GM19238 (cell line): ENCODE results near the gene TSPAN3.
A peak's percentile ranks its signal among the peaks of the same experiment; 100 is the strongest.

Experiments used
- DNase-seq: peaks from one replicate; pipeline ENCODE4 v3.0.0; 2011; ENCODE audit warnings: low spot score; ENCODE audit not compliant: insufficient read length

Gene TSPAN3

DNA sequence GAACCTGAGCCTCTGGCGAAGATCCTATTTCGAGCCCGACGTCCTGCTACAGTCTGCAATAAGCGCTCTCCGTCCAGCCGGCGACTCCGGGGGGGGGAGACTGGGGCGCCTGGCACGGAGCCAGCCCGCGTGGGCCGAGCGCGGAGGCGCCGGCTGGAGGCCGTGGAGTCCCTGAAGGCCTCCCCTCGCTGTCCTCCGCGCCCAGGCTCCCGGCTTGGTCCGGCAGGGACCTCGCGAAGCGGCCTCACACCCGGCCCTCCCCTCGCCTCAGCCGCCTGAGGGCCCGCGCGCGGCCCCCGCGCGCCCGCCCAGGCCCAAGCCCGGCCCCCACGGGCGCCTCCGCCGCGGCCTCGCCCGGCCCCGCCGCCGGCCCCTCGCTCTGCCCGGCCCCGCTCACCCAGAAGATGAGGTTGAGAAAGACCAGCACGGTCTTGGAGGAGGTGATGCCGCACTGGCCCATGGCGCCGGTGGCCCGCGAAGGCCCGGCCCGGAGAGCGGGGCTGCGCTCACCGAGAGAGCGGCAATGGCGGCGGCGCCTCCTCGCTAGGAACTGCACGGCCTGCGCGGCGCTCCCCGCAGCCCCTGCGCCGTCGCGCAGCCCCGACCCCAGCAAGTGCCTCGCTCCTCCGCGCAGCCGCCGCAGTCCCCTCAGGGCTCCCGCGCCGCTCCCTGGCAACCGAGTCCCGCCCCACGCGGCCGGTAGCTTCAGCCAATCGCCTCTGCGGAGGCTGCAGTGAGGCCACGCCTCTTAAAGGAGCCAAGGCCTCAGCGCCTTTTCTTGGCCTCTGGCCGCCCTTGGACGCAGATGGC is at the start of gene TSPAN3:
Gene TSPAN3, minus strand, starts transcription at position 615 of the 810 bp plus-strand sequence. Its CDS starts 155 bp downstream, at position 460.
- DNase-seq, result peak; percentile 92

GRCh38 chr15:77120576-77120975 is 49.7 kb upstream of the TSPAN3 start:
- no peak for DNase-seq

GRCh38 chr15:77119446-77119845 is 48.5 kb upstream of the TSPAN3 start:
- DNase-seq, result no peak

GRCh38 chr15:77118882-77119321 is 48.0 kb upstream of the TSPAN3 start:
- peak; percentile 20 for DNase-seq

DNA sequence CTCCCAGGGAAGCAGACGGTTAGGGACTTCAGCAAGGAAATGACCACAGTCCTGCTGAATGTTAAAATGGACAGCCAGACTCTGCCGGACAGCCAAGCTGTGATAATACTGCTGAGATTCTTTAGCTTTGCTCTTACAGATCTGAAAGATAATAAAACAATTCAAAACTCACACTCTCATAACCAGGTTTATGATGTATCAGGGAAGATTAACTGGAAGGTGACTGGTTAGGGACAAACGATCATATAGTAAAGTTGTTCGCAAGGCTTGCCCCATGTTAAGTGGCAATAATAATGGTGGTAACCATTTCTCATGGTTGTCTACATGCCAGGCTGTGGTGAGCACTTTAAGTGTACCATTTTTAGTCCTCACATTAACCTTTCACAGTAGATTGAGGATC is 44.3 kb upstream of the TSPAN3 start:
- no peak for DNase-seq

GRCh38 chr15:77112838-77113504 is 42.1 kb upstream of the TSPAN3 start:
- no peak for DNase-seq

DNA sequence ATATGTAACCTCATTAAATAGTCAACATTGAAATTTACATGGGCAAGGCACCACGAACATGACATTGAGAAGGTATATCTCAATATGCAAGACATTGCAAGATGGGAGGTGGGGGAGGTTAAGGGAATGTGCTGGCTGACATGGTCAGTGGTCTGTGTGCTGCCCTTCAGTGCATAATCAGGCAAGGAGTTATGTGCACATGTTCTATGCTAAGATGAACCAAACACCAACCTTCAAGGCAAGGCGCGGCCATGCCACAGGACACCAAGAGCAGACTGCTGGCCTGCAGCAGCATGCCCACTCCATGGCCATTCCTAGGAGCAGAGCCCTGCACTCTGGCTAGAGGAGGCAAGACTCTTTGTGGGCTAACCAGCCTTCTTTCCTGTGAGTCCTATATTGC is 40.9 kb upstream of the TSPAN3 start:
- no peak for DNase-seq

GRCh38 chr15:77107531-77108355 is 36.8 kb upstream of the TSPAN3 start:
- peak; percentile 27 for DNase-seq

DNA sequence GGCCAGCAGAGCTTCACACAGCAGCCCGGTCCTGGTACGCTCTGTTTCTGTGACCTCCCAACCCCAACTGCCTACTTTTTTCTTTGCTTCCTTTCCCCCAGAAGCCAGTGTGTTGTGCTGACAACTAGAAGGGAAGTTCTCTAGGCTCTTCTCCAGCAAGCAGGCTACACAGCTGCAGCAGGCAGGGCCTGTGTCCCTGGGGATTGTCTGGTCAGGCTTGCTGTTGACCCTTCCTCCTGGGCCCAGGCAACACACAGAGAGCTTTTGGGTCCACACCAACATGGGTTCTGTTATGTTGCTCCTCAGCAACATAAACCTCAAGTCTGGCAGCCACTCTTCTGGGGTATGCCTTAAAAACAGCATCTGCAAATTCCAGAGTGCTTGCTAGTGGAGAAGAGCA is 36.2 kb upstream of the TSPAN3 start:
- no peak for DNase-seq

GRCh38 chr15:77104155-77104554 is 33.2 kb upstream of the TSPAN3 start:
- DNase-seq, result no peak

DNA sequence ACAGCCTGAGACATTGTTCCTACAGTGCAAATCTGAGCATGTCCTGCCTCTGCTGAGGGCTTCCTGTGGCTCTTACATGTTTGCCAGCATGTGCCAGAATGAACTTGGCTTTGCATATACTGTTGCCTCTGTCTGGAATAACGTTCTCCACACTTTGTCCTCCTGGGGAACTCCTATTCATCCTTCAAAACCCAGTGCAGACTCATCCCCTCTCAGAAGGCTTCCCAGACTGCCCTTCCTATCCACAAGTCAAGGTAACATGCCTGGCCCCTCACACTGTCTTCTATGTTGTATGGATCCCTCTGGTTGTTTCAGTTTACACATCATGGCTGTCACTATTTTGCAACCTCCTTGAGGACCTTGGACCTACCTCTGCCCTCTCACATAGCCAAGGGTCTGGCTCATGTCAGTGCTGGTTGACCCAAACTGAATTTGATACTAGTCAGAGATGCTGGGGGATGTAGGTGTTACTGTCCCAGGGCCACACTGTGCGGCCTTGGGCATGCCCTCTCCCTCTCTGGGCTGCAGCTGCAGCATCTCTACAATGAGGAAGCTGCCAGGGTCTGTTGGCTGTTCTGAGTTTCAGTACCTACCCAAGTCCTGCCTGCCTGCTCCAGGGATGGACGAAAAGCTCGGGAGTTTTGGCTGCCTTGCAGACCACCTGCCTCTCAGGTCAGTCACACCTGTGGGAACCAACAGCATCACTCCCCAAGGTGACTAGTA is 29.0 kb upstream of the TSPAN3 start:
- DNase-seq, result no peak

DNA sequence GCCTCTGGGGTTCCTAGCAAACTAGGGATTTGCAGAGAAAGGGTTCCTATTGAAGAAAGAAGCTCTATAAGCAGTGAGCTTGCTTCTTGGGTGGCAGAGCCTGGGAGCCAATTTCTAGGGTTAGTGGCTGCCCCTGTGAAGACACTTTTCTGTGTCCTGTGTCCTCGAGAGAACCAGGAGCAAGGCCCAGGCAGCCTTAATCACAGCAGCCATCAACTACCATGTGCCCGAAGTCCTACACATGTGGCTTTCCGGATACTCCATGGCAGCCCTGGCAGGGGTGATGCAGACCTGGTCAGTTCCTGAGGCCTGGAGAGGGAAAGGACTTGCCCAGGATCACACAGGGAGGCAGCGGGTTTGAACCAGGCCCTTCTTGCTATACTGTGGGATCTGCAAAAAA is 27.7 kb upstream of the TSPAN3 start:
- DNase-seq, result no peak

DNA sequence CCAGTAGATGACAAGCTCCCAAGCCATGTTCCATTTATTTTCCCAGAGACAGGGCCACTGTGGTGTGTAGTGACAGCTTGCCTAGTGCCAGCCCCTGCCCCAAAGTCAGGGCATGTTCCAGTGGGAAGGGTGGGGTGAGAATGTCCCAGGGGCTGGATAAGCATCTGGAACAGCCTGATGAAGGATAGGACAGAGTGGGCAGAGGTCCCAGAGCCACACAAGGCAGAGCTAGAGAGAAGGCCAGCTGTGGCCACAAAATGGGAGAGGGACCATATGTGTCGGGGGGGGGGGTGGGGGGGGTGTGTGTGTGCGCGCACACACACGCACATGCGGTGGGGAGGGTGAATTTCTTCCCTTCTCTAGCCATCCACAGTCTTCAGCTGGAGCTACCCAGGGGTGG is 27.0 kb upstream of the TSPAN3 start:
- no peak for DNase-seq

- no peak for DNase-seq
Observed at GRCh38 chr15:77097248-77097721, 26.4 kb upstream of the TSPAN3 start.

- no peak for DNase-seq
Observed at GRCh38 chr15:77096541-77096940, 25.6 kb upstream of the TSPAN3 start.

- no peak for DNase-seq
Observed at GRCh38 chr15:77096138-77096537, 25.2 kb upstream of the TSPAN3 start.

DNA sequence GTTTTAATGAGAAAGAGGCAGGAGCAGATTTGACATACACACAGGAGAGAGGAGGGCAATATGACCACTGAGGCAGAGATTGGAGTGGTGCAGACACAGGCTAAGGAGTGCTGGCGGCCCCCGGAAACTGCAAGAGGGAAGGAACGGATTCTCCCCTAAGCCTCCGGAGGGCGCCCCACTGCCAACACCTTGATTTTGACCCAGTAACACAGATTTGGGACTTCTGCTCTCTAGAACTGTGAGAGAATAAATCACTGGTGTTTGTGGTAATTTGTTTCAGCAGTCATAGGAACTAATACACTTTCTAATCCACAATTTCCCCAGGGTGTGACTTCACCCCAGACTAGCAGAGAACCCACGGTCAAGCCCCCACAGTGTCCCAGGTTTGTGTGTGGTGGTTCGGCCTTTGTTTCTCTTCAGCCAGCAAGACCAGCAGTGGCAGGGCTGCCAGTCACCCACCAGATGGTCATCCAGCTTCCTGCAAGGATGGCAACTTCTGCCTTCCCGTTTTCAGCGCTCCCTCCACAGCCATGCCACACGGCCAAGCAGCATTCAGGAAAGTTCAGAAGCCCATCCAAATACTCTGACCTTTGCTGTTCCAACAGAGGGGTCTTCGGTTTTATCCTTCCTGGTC is 23.6 kb upstream of the TSPAN3 start:
- no peak for DNase-seq

DNA sequence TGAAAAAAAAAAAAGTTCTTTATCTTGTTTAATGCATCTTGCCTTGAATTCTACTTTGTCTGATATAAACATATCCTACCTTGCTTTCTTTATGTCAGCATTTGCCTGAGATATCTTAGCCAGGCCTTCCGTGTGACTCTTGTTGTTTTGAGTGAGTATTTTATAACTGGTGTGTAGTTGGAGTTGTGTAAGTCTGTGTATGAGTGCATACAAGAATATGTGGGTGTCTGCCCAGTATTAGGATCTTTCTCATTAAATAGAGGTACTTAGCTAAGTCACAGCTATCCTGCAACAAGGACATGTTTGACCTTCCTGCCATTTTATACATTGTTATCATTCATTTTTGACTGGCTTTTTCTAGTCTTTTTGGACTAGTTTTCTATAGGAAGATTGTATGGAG is 22.5 kb upstream of the TSPAN3 start:
- no peak for DNase-seq

GRCh38 chr15:77091097-77091496 is 20.2 kb upstream of the TSPAN3 start:
- DNase-seq, result no peak

- no peak for DNase-seq
Observed at GRCh38 chr15:77087213-77087612, 16.3 kb upstream of the TSPAN3 start.

- no peak for DNase-seq
Observed at GRCh38 chr15:77085297-77085696, 14.4 kb upstream of the TSPAN3 start.
